GM23338 (cell line): Measurements from ENCODE around the gene RNF7. TPM values are rescaled to one million over a fixed set of nuclear protein-coding genes. Genes with fewer than 3 reads are reported as not detected.

ENCODE experiments used
- ATAC-seq: fragments of 200-7000 bp; cut with Tn5 transposase; 3 replicates; pipeline ENCODE4 v1.9.1; 2020
- DNase-seq: peaks from one replicate; pipeline ENCODE4 v3.0.0-alpha.2; 2015; ENCODE audit warnings: low spot score
- H2AFZ ChIP-seq: fragments of 200-600 bp; sonication (generic); 2 replicates; pipeline ENCODE4 v1.8.0; 2016; ENCODE audit warnings: antibody characterized with exemption, mild to moderate bottlenecking, moderate library complexity
- H3F3A ChIP-seq: fragments of 200-600 bp; sonication (generic); replicated peaks from 2 replicates; pipeline ENCODE4 v1.8.0; 2017; ENCODE audit warnings: antibody characterized with exemption, mixed run types, low read depth
- H3K27ac ChIP-seq: fragments of 200-600 bp; sonication (generic); 2 replicates; pipeline ENCODE4 v1.6.1; 2016; ENCODE audit warnings: low read depth
- H3K27me3 ChIP-seq: fragments of 200-600 bp; sonication (generic); 2 replicates; pipeline ENCODE4 v1.8.0; 2016; ENCODE audit warnings: mild to moderate bottlenecking, mixed run types, moderate library complexity; ENCODE audit not compliant: insufficient read depth
- H3K36me3 ChIP-seq: fragments of 200-600 bp; sonication (generic); 2 replicates; pipeline ENCODE4 v1.8.0; 2016; ENCODE audit warnings: mild to moderate bottlenecking; ENCODE audit not compliant: insufficient read depth
- H3K4me1 ChIP-seq: fragments of 200-600 bp; sonication (generic); 2 replicates; pipeline ENCODE4 v1.8.0; 2016; ENCODE audit warnings: mild to moderate bottlenecking, moderate library complexity; ENCODE audit not compliant: insufficient read depth
- H3K4me2 ChIP-seq: fragments of 200-600 bp; sonication (generic); 2 replicates; pipeline ENCODE4 v1.7.1; 2017; ENCODE audit warnings: mixed run types
- H3K4me3 ChIP-seq: fragments of 200-600 bp; sonication (generic); 2 replicates; pipeline ENCODE4 v1.6.1; 2016; ENCODE audit warnings: mixed run types
- H3K79me2 ChIP-seq: fragments of 200-600 bp; sonication (generic); replicated peaks from 2 replicates; pipeline ENCODE4 v1.8.0; 2017; ENCODE audit warnings: mild to moderate bottlenecking; ENCODE audit not compliant: insufficient read depth
- H3K9me2 ChIP-seq: fragments of 200-600 bp; sonication (generic); 2 replicates; pipeline ENCODE4 v1.8.0; 2017; ENCODE audit not compliant: insufficient read depth
- H4K20me1 ChIP-seq: fragments of 200-600 bp; sonication (generic); replicated peaks from 2 replicates; pipeline ENCODE4 v1.8.0; 2017; ENCODE audit warnings: mild to moderate bottlenecking; ENCODE audit not compliant: insufficient read depth
- H3K27ac Mint-ChIP-seq: 2 replicates; pipeline ENCODE4 v1.8.0; 2020; ENCODE audit warnings: inconsistent platforms, mild to moderate bottlenecking, moderate library complexity, mixed read lengths
- H3K27me3 Mint-ChIP-seq: 3 replicates; pipeline ENCODE4 v1.8.0; 2022; ENCODE audit warnings: low read depth, mild to moderate bottlenecking, moderate library complexity, mixed read lengths, inconsistent platforms; ENCODE audit not compliant: insufficient read depth, poor library complexity
- H3K36me3 Mint-ChIP-seq: 3 replicates; pipeline ENCODE4 v1.8.0; 2021; ENCODE audit warnings: low read depth, mild to moderate bottlenecking, inconsistent platforms, moderate library complexity, mixed read lengths
- H3K4me1 Mint-ChIP-seq: 3 replicates; pipeline ENCODE4 v1.8.0; 2020; ENCODE audit warnings: mild to moderate bottlenecking, inconsistent platforms, mixed read lengths
- H3K4me3 Mint-ChIP-seq: 3 replicates; pipeline ENCODE4 v1.8.0; 2021; ENCODE audit warnings: moderate library complexity, mild to moderate bottlenecking, inconsistent platforms, mixed read lengths
- H3K9me3 Mint-ChIP-seq: 3 replicates; pipeline ENCODE4 v1.8.0; 2020; ENCODE audit warnings: moderate library complexity, mild to moderate bottlenecking, inconsistent platforms, mixed read lengths
- CREB1 ChIP-seq: fragments of 250-450 bp; sonication (Bioruptor Pico); IDR thresholded peaks from 2 replicates; pipeline ENCODE4 v1.5.0; 2020; ENCODE audit warnings: low read depth, mild to moderate bottlenecking, moderate library complexity
- CTCF ChIP-seq, 2 experiments: fragments of 200-600 bp in 1 of 2; sonication (generic) in 1 of 2; conservative IDR thresholded peaks; 2 replicates each; pipeline versions ENCODE4 v1.5.1 to v1.6.1; 2016 to 2017; ENCODE audit warnings: antibody characterized with exemption in 2 of 2, low read depth in 2 of 2, mild to moderate bottlenecking in 2 of 2, moderate library complexity in 1 of 2
- ETS1 ChIP-seq: IDR thresholded peaks from 2 replicates; pipeline ENCODE4 v1.6.1; 2016; ENCODE audit warnings: antibody characterized with exemption
- EZH2 ChIP-seq: fragments of 200-600 bp; sonication (generic); IDR thresholded peaks from one replicate; pipeline ENCODE4 v1.8.0; 2017; ENCODE audit warnings: antibody characterized with exemption, mild to moderate bottlenecking, low read depth; ENCODE audit not compliant: unreplicated experiment
- JUNB ChIP-seq: IDR thresholded peaks from one replicate; pipeline ENCODE4 v1.6.1; 2016; ENCODE audit warnings: antibody characterized with exemption; ENCODE audit not compliant: unreplicated experiment
- NANOG ChIP-seq: IDR thresholded peaks from 2 replicates; pipeline ENCODE4 v1.6.1; 2016; ENCODE audit warnings: antibody characterized with exemption, borderline replicate concordance
- POLR2AphosphoS5 ChIP-seq: IDR thresholded peaks from 2 replicates; pipeline ENCODE4 v1.6.1; 2016; ENCODE audit warnings: antibody characterized with exemption, low read depth
- REST ChIP-seq: IDR thresholded peaks from one replicate; pipeline ENCODE4 v1.6.1; 2018; ENCODE audit warnings: antibody characterized with exemption; ENCODE audit not compliant: unreplicated experiment
- STAT1 ChIP-seq: IDR thresholded peaks from one replicate; pipeline ENCODE4 v1.6.1; 2016; ENCODE audit warnings: antibody characterized with exemption; ENCODE audit not compliant: unreplicated experiment
- polyA plus RNA-seq: library from polyadenylated mRNA; unstranded; fragments of >200 nt; fragmentation: Nextera tagmentation; extraction: Ambion mirVana; gene quantifications from 2 replicates; pipeline ENCODE4 v1.2.1, GENCODE V29; 2016
- total RNA-seq: library from RNA; depleted of rRNA; stranded (reverse); fragments of >200 nt; shearing (Covaris generic); gene quantifications from 2 replicates; pipeline ENCODE4 v1.2.3, GENCODE V29; 2014

Gene RNF7
- total and polyA plus RNA-seq, 2 experiments from 2014 or later = 156 to 254 TPM

GRCh38 chr3:141764986-141765385 lies 26.9 kb downstream of the RNF7 start (continued):
- TF ChIP-seq POLR2AphosphoS5 (no peak), JUNB (no peak), STAT1 (no peak)

GRCh38 chr3:141767066-141767465 lies 29.0 kb downstream of the RNF7 start:
- H3K9me2 ChIP-seq = no peaks in the 10 kb centered on the region
- no peak overlapping the region for H3K27ac ChIP-seq
- H3K79me2 ChIP-seq = no peaks in the 10 kb centered on the region
- peaks cover 2% of the 10 kb centered on the region; the same call in 1 of the 3 replicates for H3K9me3 Mint-ChIP-seq
- no peak overlapping the region for H3K4me3 ChIP-seq
- TF ChIP-seq CREB1 (no peak), POLR2AphosphoS5 (no peak), CTCF (conservative IDR thresholded peaks at IDR 0.05; ENCODE audit: low read depth in 2 of 2) (no peak), EZH2 (no peak), ETS1 (no peak), REST (no peak), NANOG (no peak), STAT1 (no peak)
- DNase-seq (no peak), ATAC-seq (no peak)
- H3K36me3 ChIP-seq = no peaks in the 10 kb centered on the region
- no peak overlapping the region for H3K4me2 ChIP-seq
- H3K4me3 Mint-ChIP-seq = no peak overlapping the region
- no peak overlapping the region for H2AFZ ChIP-seq
- no peaks in the 10 kb centered on the region; the same call in 2 of the 3 replicates for H3K4me1 Mint-ChIP-seq
- H4K20me1 ChIP-seq = no peaks in the 10 kb centered on the region
- H3K4me1 ChIP-seq = no peaks in the 10 kb centered on the region
- H3K27ac Mint-ChIP-seq = no peak overlapping the region
- no peaks in the 10 kb centered on the region for H3K27me3 ChIP-seq
- peaks cover 3% of the 10 kb centered on the region for H3K27me3 Mint-ChIP-seq
- no peaks in the 10 kb centered on the region; the same call in 2 of the 3 replicates for H3K36me3 Mint-ChIP-seq
- no peaks in the 10 kb centered on the region for H3F3A ChIP-seq
